SK-N-SH (cell line): ENCODE measurements around the gene ARFGAP1. TPM values are rescaled to one million over a fixed set of nuclear protein-coding genes. Genes with fewer than 3 reads are reported as not detected.

Experiments used
- CTCF ChIA-PET: fragments of 300-600, 350-600 bp; formaldehyde crosslinking; extraction: SDS; loops from one replicate; lab custom pipeline; 2021; lab: Yijun Ruan, JAX
- POLR2A ChIA-PET: fragments of 350-600 bp; sonication (Branson Sonifier 250); formaldehyde crosslinking; extraction: SDS; loops from one replicate; lab custom pipeline; 2020; ENCODE audit warnings: antibody characterized with exemption, inconsistent platforms; lab: Yijun Ruan, JAX
- DNase-seq: peaks from one replicate; pipeline ENCODE4 v3.0.0; 2012
- H2AFZ ChIP-seq: fragments of 200-600 bp; sonication (generic); 2 replicates; pipeline ENCODE4 v1.8.1; 2016; ENCODE audit warnings: antibody characterized with exemption, mild to moderate bottlenecking, low read depth
- H3F3A ChIP-seq: fragments of 200-600 bp; sonication (generic); replicated peaks from 2 replicates; pipeline ENCODE3; 2016; ENCODE audit warnings: antibody characterized with exemption, mild to moderate bottlenecking; ENCODE audit not compliant: insufficient read depth
- H3K27ac ChIP-seq, 2 experiments: fragments of 200-500 bp in 1 of 2; fragments of 200-600 bp in 1 of 2; sonication (Bioruptor generic) in 1 of 2; sonication (generic), shearing (Covaris generic) in 1 of 2; 2 replicates each; pipeline versions ENCODE4 v1.5.1 to v1.6.1; 2014 to 2016; ENCODE audit warnings: low read depth in 2 of 2, inconsistent platforms in 1 of 2, low read length in 1 of 2, mild to moderate bottlenecking in 1 of 2, mixed read lengths in 1 of 2
- H3K27me3 ChIP-seq: fragments of 200-600 bp; sonication (generic), shearing (Covaris generic); 2 replicates; pipeline ENCODE4 v1.6.1; 2016; ENCODE audit warnings: mixed run types; ENCODE audit not compliant: insufficient read depth
- H3K36me3 ChIP-seq, 2 experiments: fragments of 200-500 bp in 1 of 2; fragments of 200-600 bp in 1 of 2; sonication (Bioruptor generic) in 1 of 2; sonication (generic) in 1 of 2; replicated peaks in 1 of 2; 2 replicates each; pipeline versions ENCODE3 to v1.5.1; 2014 to 2016; ENCODE audit warnings: low read length in 1 of 2, mild to moderate bottlenecking in 1 of 2; ENCODE audit not compliant: insufficient read depth in 2 of 2, control insufficient read depth in 1 of 2
- H3K4me1 ChIP-seq, 2 experiments: fragments of 200-500 bp in 1 of 2; fragments of 200-600 bp in 1 of 2; sonication (Bioruptor generic) in 1 of 2; sonication (generic), shearing (Covaris generic) in 1 of 2; 2 replicates each; pipeline versions ENCODE4 v1.5.1 to v1.6.1; 2014 to 2016; ENCODE audit warnings: low read depth in 1 of 2, low read length in 1 of 2, mixed run types in 1 of 2; ENCODE audit not compliant: insufficient read depth in 2 of 2, control insufficient read depth in 1 of 2
- H3K4me2 ChIP-seq: fragments of 200-600 bp; sonication (generic), shearing (Covaris generic); 2 replicates; pipeline ENCODE4 v1.6.1; 2017; ENCODE audit warnings: mixed run types
- H3K4me3 ChIP-seq, 2 experiments: fragments of 200-500 bp in 1 of 2; fragments of 200-600 bp in 1 of 2; sonication (Bioruptor generic) in 1 of 2; sonication (generic), shearing (Covaris generic) in 1 of 2; 2 replicates each; pipeline versions ENCODE4 v1.5.1 to v1.8.1; 2014 to 2016; ENCODE audit warnings: low read depth in 2 of 2, inconsistent platforms in 1 of 2, low read length in 1 of 2, mild to moderate bottlenecking in 1 of 2, mixed read lengths in 1 of 2, moderate library complexity in 1 of 2
- H3K79me2 ChIP-seq: fragments of 200-600 bp; sonication (generic); 2 replicates; pipeline ENCODE4 v1.8.1; 2017; ENCODE audit warnings: mild to moderate bottlenecking; ENCODE audit not compliant: insufficient read depth
- H3K9ac ChIP-seq: fragments of 200-600 bp; sonication (generic); 2 replicates; pipeline ENCODE4 v1.6.1; 2017; ENCODE audit warnings: mixed run types
- H3K9me2 ChIP-seq: fragments of 200-600 bp; sonication (generic); 2 replicates; pipeline ENCODE4 v1.6.1; 2017; ENCODE audit warnings: mixed run types
- H3K9me3 ChIP-seq: fragments of 200-600 bp; sonication (generic); 2 replicates; pipeline ENCODE4 v1.6.1; 2017; ENCODE audit warnings: mixed run types, mild to moderate bottlenecking, moderate library complexity
- H4K20me1 ChIP-seq: fragments of 200-600 bp; sonication (generic); 2 replicates; pipeline ENCODE4 v1.6.1; 2017; ENCODE audit warnings: mild to moderate bottlenecking, mixed run types; ENCODE audit not compliant: insufficient read depth
- ELF1 ChIP-seq: IDR thresholded peaks from 2 replicates; pipeline ENCODE4 v1.4.0; 2012
- EZH2phosphoT487 ChIP-seq: fragments of 200-600 bp; sonication (generic); IDR thresholded peaks from 2 replicates; pipeline ENCODE4 v1.6.1; 2017; ENCODE audit warnings: low read depth, mixed run types, mild to moderate bottlenecking, antibody characterized with exemption, moderate library complexity, borderline replicate concordance
- FOXM1 ChIP-seq: IDR thresholded peaks from 2 replicates; pipeline ENCODE4 v1.4.0; 2012; ENCODE audit warnings: low read depth, mild to moderate bottlenecking
- GABPA ChIP-seq: IDR thresholded peaks from 2 replicates; pipeline ENCODE4 v1.4.0; 2012; ENCODE audit warnings: low read depth, mild to moderate bottlenecking
- GATA2 ChIP-seq: sonication (generic); formaldehyde crosslinking; IDR thresholded peaks from 2 replicates; pipeline ENCODE4 v1.5.0; 2020; ENCODE audit warnings: mild to moderate bottlenecking, missing genetic modification reagents
- JUND ChIP-seq: IDR thresholded peaks from 2 replicates; pipeline ENCODE4 v1.4.0; 2012
- MXI1 ChIP-seq: IDR thresholded peaks from 2 replicates; pipeline ENCODE4 v1.6.1; 2012; ENCODE audit warnings: mild to moderate bottlenecking, low read depth, low read length, improper control_type of control experiment
- NFIC ChIP-seq: IDR thresholded peaks from 2 replicates; pipeline ENCODE4 v1.4.0; 2012; ENCODE audit warnings: borderline replicate concordance
- NRF1 ChIP-seq: IDR thresholded peaks from 2 replicates; pipeline ENCODE4 v1.6.1; 2012; ENCODE audit warnings: low read depth, mild to moderate bottlenecking, low read length
- POLR2AphosphoS5 ChIP-seq: IDR thresholded peaks from 2 replicates; pipeline ENCODE4 v1.6.1; 2012; ENCODE audit warnings: low read depth, low read length
- RAD21 ChIP-seq: IDR thresholded peaks from 2 replicates; pipeline ENCODE4 v1.6.1; 2012; ENCODE audit warnings: mild to moderate bottlenecking, low read length
- RCOR1 ChIP-seq: fragments of 150-350 bp; IDR thresholded peaks from 2 replicates; pipeline ENCODE4 v1.6.1; 2017; ENCODE audit warnings: antibody characterized with exemption, low read length
- YY1 ChIP-seq: IDR thresholded peaks from 2 replicates; pipeline ENCODE4 v1.4.0; 2012; ENCODE audit warnings: low read depth, mild to moderate bottlenecking
- WGBS: methylation state at CpG from one replicate; pipeline ENCODE4 v1.1.6; 2017; ENCODE audit warnings: low lambda C conversion rate; 5-methylcytosine and 5-hydroxymethylcytosine counted together
- polyA plus RNA-seq, 3 experiments: library from polyadenylated mRNA; depleted of rRNA; stranded (reverse); fragments of >200 nt; gene quantifications; 2 replicates each; pipeline ENCODE4 v1.2.3, GENCODE V29; 2012
- TF ChIP-seq, protein P1 (sequence below): IDR thresholded peaks from 2 replicates; pipeline ENCODE4 v1.6.1; 2012; ENCODE audit warnings: mild to moderate bottlenecking, low read depth, low read length, moderate library complexity
- TF ChIP-seq, protein P2 (sequence below): IDR thresholded peaks from 2 replicates; pipeline ENCODE4 v1.4.0; 2012; ENCODE audit warnings: low read depth, borderline replicate concordance
- TF ChIP-seq, protein P3 (sequence below): IDR thresholded peaks from 2 replicates; pipeline ENCODE4 v1.4.0; 2012; ENCODE audit warnings: low read depth
- TF ChIP-seq, protein P4 (sequence below): IDR thresholded peaks from 2 replicates; pipeline ENCODE4; 2012

The ARFGAP1 gene
- polyA plus RNA-seq, 1 of the 3 experiments (the other 2 are of a cell fraction): 72.7 TPM

DNA sequence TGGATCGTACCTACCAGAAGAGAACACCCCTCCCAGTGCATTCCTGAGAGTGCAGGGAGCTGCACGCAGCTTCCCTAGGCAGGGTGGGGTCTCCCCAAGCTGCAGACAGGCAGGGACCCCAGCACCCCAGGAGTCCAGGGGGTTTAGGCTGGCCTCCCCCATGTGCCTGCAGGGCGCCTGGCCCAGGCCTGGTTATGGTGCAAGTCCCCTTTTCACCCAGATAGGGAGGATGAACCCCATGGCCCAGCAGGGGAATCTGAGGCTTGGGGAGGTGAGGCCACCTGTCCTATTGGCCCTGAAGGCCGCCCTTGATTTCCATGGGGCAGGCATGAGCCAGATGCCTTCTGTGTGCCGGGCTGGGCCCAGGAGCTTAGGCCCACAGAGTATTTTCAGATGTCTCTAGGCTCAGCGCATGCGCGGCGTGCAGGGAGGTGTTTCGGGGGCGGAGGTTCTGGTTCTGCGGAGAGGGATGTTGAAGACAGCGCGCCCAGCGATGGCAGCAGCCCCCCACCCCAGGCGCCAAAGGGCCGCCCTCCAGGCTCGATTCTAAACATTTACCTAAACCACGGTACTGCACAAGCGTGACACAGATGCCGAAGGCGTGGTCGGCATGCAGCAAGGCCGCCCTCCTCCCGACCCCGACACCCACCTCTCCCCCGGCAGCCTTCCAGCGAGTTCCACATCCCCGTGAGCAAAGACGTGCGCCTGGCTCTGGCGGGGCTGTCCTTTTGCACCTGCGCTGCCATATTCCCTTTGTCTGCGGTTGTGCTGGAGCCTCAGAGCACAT, 49.7 kb downstream of the ARFGAP1 start (continued):
- TF ChIP-seq, protein P1, sequence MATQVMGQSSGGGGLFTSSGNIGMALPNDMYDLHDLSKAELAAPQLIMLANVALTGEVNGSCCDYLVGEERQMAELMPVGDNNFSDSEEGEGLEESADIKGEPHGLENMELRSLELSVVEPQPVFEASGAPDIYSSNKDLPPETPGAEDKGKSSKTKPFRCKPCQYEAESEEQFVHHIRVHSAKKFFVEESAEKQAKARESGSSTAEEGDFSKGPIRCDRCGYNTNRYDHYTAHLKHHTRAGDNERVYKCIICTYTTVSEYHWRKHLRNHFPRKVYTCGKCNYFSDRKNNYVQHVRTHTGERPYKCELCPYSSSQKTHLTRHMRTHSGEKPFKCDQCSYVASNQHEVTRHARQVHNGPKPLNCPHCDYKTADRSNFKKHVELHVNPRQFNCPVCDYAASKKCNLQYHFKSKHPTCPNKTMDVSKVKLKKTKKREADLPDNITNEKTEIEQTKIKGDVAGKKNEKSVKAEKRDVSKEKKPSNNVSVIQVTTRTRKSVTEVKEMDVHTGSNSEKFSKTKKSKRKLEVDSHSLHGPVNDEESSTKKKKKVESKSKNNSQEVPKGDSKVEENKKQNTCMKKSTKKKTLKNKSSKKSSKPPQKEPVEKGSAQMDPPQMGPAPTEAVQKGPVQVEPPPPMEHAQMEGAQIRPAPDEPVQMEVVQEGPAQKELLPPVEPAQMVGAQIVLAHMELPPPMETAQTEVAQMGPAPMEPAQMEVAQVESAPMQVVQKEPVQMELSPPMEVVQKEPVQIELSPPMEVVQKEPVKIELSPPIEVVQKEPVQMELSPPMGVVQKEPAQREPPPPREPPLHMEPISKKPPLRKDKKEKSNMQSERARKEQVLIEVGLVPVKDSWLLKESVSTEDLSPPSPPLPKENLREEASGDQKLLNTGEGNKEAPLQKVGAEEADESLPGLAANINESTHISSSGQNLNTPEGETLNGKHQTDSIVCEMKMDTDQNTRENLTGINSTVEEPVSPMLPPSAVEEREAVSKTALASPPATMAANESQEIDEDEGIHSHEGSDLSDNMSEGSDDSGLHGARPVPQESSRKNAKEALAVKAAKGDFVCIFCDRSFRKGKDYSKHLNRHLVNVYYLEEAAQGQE: no peak
- no peak for TF ChIP-seq GATA2 (CRISPR knock-in tag)
- TF ChIP-seq, protein P2, sequence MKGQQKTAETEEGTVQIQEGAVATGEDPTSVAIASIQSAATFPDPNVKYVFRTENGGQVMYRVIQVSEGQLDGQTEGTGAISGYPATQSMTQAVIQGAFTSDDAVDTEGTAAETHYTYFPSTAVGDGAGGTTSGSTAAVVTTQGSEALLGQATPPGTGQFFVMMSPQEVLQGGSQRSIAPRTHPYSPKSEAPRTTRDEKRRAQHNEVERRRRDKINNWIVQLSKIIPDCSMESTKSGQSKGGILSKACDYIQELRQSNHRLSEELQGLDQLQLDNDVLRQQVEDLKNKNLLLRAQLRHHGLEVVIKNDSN: no peak
- TF ChIP-seq MXI1: no peak
- TF ChIP-seq JUND: no peak
- TF ChIP-seq GABPA: no peak
- no peak for TF ChIP-seq POLR2AphosphoS5
- no peak for TF ChIP-seq RAD21
- TF ChIP-seq YY1: no peak
- no peak for TF ChIP-seq FOXM1
- no peak for TF ChIP-seq NFIC
- TF ChIP-seq EZH2phosphoT487: no peak
- TF ChIP-seq ELF1: no peak
- TF ChIP-seq NRF1: no peak

DNA sequence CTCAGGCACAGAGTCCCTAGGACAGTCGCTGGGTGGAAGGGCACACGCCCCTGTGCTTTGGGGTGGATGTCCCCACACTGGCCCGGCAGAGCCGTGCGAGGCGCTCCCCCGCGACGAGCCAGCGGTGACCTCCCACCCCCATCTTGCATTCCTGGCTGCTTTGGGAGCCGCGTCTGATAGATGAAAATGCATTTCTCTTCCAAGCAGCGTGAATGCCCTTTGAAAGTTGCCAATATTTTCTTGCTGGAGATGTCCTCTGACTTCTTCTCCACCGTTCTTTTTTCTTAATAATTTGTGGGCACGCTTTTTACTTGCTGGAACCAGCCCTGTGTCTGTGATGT, 50.3 kb downstream of the ARFGAP1 start:
- Histone ChIP-seq H3K9ac (no peak overlapping the region), H3K9me2 (no peaks in the 10 kb centered on the region), H3K27ac (no peak overlapping the region), H3K4me2 (no peak overlapping the region), H2AFZ (no peak overlapping the region), H3K4me3 (no peak overlapping the region), H3K36me3 (no peaks in the 10 kb centered on the region), H3K9me3 (no peaks in the 10 kb centered on the region), H3K79me2 (no peaks in the 10 kb centered on the region), H3F3A (no peaks in the 10 kb centered on the region), H3K4me1 (no peaks in the 10 kb centered on the region; a peak in 1 of 4 replicates), H4K20me1 (no peaks in the 10 kb centered on the region), H3K27me3 (no peaks in the 10 kb centered on the region; the same call in 1 of the 2 replicates)
- ChIA-PET POLR2A (no interaction called here), CTCF (interaction anchor here (4.0 to 6.4 kb wide), 2 partner anchors 14 kb away, joined by 19 to 43 read pairs; no protein-coding TSS in a partner anchor)
- TF ChIP-seq JUND (no peak), RCOR1 (no peak)
- TF ChIP-seq, protein P3, sequence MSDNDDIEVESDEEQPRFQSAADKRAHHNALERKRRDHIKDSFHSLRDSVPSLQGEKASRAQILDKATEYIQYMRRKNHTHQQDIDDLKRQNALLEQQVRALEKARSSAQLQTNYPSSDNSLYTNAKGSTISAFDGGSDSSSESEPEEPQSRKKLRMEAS: no peak
- TF ChIP-seq, protein P4, sequence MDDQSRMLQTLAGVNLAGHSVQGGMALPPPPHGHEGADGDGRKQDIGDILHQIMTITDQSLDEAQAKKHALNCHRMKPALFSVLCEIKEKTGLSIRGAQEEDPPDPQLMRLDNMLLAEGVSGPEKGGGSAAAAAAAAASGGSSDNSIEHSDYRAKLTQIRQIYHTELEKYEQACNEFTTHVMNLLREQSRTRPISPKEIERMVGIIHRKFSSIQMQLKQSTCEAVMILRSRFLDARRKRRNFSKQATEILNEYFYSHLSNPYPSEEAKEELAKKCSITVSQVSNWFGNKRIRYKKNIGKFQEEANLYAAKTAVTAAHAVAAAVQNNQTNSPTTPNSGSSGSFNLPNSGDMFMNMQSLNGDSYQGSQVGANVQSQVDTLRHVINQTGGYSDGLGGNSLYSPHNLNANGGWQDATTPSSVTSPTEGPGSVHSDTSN: no peak
- DNase-seq: no peak
- WGBS: 58% methylated on average over 15 of the region's 15 CpGs
